ENCODE measurements around the gene RAVER1.
"Not testable (repeated sequence)": the region's sequence is repeated elsewhere in the genome, so short reads cannot be mapped to it uniquely, and the experiment has no call there.

Gene RAVER1

GRCh38 chr19:10374931-10375330 is 41.6 kb upstream of the RAVER1 start:
- TF ChIP-seq CTCF (IDR thresholded peaks at IDR 0.05; ENCODE audit: unreplicated experiment in 3 of 3): no peak
- Mint-ChIP-seq H3K4me3 (no peak overlapping the region), H3K27ac (no peak overlapping the region), H3K36me3 (ENCODE audit: low read depth) (peaks cover 28% of the 10 kb centered on the region), H3K27me3 (ENCODE audit: low read depth) (no peaks in the 10 kb centered on the region), H3K9me3 (no peaks in the 10 kb centered on the region), H3K4me1 (peaks cover 5% of the 10 kb centered on the region)

GRCh38 chr19:10372690-10373089 is 39.4 kb upstream of the RAVER1 start:
- Mint-ChIP-seq H3K36me3 (ENCODE audit: low read depth) (peaks cover 43% of the 10 kb centered on the region), H3K4me3 (no peak overlapping the region), H3K27ac (no peak overlapping the region), H3K27me3 (ENCODE audit: low read depth) (no peaks in the 10 kb centered on the region), H3K4me1 (no peaks in the 10 kb centered on the region), H3K9me3 (peaks cover 7% of the 10 kb centered on the region)
- no peak for TF ChIP-seq CTCF (IDR thresholded peaks at IDR 0.05; ENCODE audit: unreplicated experiment in 3 of 3)

- Mint-ChIP-seq H3K4me1 (no peaks in the 10 kb centered on the region), H3K4me3 (no peak overlapping the region), H3K27ac (no peak overlapping the region), H3K27me3 (ENCODE audit: low read depth) (no peaks in the 10 kb centered on the region), H3K9me3 (peaks cover 7% of the 10 kb centered on the region), H3K36me3 (ENCODE audit: low read depth) (peaks cover 56% of the 10 kb centered on the region)
- no peak for TF ChIP-seq CTCF (IDR thresholded peaks at IDR 0.05; ENCODE audit: unreplicated experiment in 3 of 3)
Observed at GRCh38 chr19:10368101-10368803, 34.9 kb upstream of the RAVER1 start.

GRCh38 chr19:10366950-10367512 is 33.7 kb upstream of the RAVER1 start:
- not testable (repeated sequence) for H3K9me3 Mint-ChIP-seq; H3K4me1 Mint-ChIP-seq; H3K4me3 Mint-ChIP-seq; H3K27me3 Mint-ChIP-seq (ENCODE audit: low read depth); H3K27ac Mint-ChIP-seq
- H3K36me3 Mint-ChIP-seq (ENCODE audit: low read depth): peaks cover 61% of the 10 kb centered on the region

GRCh38 chr19:10365518-10365917 is 32.2 kb upstream of the RAVER1 start:
- H3K4me3 Mint-ChIP-seq: no peak overlapping the region
- TF ChIP-seq CTCF (IDR thresholded peaks at IDR 0.05; ENCODE audit: unreplicated experiment in 3 of 3): no peak
- no peak overlapping the region for H3K27ac Mint-ChIP-seq
- H3K4me1 Mint-ChIP-seq: no peaks in the 10 kb centered on the region
- peaks cover 7% of the 10 kb centered on the region for H3K9me3 Mint-ChIP-seq
- H3K27me3 Mint-ChIP-seq (ENCODE audit: low read depth): no peaks in the 10 kb centered on the region
- H3K36me3 Mint-ChIP-seq (ENCODE audit: low read depth): peaks cover 63% of the 10 kb centered on the region

GRCh38 chr19:10364644-10365043 is 31.3 kb upstream of the RAVER1 start:
- no peak for TF ChIP-seq CTCF (IDR thresholded peaks at IDR 0.05; ENCODE audit: unreplicated experiment in 3 of 3)
- Mint-ChIP-seq H3K4me3 (no peak overlapping the region), H3K27ac (no peak overlapping the region), H3K4me1 (no peaks in the 10 kb centered on the region), H3K27me3 (ENCODE audit: low read depth) (no peaks in the 10 kb centered on the region), H3K9me3 (peaks cover 7% of the 10 kb centered on the region), H3K36me3 (ENCODE audit: low read depth) (peaks cover 59% of the 10 kb centered on the region)
